Transverse colon (tissue), 3 donors: Measurements from ENCODE around the gene PLK2.

Experiments used
- CTCF ChIP-seq, 5 experiments: fragments of 200-600 bp in 3 of 5; fragments of 450-650 bp in 2 of 5; sonication (generic) in 3 of 5; IDR thresholded peaks; 1 replicate in 2 of 5; 2 replicates in 3 of 5; pipeline ENCODE4 v1.5.1; 2016 to 2017; ENCODE audit warnings: antibody characterized with exemption in 5 of 5, inconsistent platforms in 3 of 5, mild to moderate bottlenecking in 2 of 5, moderate library complexity in 1 of 5
- POLR2A ChIP-seq: fragments of 450-650 bp; IDR thresholded peaks from one replicate; pipeline ENCODE4 v1.6.1; 2016; ENCODE audit warnings: antibody characterized with exemption, mild to moderate bottlenecking, moderate library complexity

- TF ChIP-seq POLR2A: no peak
- TF ChIP-seq CTCF (IDR thresholded peaks at IDR 0.05): no peak
These were observed 21.9 kb upstream of the PLK2 start for GRCh38 chr5:58481828-58482227.
